22Rv1 (cell line): Measurements from ENCODE around the gene SCN3A.

ENCODE experiments used
- CTCF ChIP-seq: fragments of 450-650 bp; IDR thresholded peaks from 2 replicates; pipeline ENCODE4 v1.5.1; 2017; ENCODE audit warnings: mild to moderate bottlenecking
- ZFX ChIP-seq: fragments of 450-650 bp; IDR thresholded peaks from 2 replicates; pipeline ENCODE4 v1.6.1; 2017; ENCODE audit warnings: antibody characterized with exemption, borderline replicate concordance

DNA sequence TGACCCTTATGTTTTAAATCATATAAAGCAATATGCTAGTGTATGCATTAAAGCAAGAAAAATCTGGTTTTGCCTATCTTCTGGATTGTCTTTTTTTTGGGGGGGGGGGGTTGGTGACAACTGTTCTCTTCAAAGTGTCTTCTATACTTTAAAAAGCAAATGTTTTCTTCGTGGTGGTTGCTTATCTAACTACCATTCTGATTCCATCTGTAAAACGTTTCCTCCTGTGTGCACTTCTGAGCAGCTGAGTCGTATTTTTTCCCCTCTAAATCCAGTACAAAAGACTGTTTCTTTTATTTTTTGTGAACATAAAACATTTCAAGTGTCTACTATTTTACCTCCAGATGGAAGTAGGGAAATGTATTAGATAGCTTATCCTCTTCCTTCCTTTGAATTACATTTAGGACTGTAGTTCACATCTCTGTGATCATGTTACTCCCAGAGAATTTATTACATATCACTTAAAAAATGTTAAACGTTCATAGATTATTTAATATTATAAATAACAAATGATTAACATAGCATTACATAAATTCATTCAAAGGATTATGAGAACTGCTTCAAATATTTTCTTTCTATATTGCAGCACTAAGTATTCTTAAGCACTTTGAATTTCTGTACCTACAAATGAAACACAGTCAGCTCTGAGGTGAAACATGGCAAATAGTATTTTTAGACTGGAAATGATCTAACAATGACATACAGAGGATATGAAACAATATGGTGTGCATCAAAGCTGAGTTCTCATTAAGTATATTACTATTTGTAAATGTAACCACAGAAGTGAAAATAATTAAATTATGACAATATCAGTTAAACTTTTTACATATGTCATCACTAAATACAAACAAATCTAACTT, 56.4 kb downstream of the SCN3A start:
- no peak for TF ChIP-seq CTCF
- no peak for TF ChIP-seq ZFX
